ENCODE measurements around the gene INTS2.
"Not testable (repeated sequence)": the region's sequence is repeated elsewhere in the genome, so short reads cannot be mapped to it uniquely, and the experiment has no call there.

The INTS2 gene

GRCh38 chr17:61819265-61819664, 108.5 kb downstream of the INTS2 start:
- DNase-seq = not testable (repeated sequence)

DNA sequence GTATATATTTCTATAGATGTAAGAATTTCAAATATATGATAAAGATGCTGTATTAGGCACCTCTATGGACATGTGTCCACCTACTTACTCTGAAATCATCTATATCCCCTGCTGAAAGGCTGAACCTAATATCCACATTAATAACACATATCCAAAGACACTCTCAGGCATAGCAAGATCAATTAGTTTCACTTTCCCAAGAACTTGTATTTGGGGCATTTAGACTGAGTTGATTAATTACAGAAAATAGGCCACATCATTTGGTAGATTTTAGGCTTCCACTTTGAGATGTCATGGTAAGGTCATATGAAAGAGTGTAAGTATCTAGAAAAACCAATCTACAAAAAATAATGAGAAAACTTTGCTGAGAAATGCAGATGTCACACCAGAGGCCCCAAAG, 109.6 kb downstream of the INTS2 start:
- DNase-seq = no peak

DNA sequence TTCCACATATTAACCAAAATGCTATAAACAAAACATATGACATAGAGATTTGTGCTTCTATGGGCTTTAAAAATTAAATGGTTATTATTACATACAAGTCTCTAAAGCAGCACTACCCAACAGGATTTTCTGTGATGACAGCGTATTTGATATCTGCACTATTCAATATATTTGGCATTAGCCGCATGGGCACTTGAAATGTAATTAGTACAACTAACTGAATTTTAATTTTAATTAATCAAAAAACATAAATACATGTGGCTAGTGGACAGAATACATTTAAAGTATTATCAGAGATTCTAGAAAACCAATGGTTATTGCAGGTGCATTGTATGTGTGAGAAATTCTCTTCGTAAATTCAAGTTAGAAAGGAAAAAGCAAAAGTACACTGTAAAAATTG, 110.3 kb downstream of the INTS2 start:
- DNase-seq = no peak

GRCh38 chr17:61816538-61816937, 111.2 kb downstream of the INTS2 start:
- no peak for DNase-seq

- DNase-seq = no peak
Measured at GRCh38 chr17:61815863-61816503, 111.8 kb downstream of the INTS2 start.
